ENCODE data around the gene NEK7.

DNA sequence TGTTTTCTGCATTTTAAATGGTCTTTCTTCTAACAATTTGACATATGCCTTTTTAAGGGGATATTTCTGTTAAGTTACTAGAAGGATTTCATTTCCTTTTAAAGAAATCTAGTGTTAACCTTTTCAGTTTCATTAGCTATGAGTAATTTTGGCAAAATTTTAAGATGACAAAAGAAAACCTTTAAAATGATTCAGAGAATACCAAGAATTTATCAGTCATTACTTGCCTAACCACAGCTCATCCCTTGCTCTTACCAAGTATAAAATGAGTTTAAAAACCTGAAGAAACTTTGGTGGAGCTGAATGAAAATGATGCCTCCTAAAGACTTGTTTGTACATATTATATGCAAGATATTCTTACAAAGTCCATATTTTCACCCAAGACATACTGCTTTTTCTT is 101.7 kb downstream of the NEK7 start:
- TF ChIP-seq CTCF (IDR thresholded peaks at IDR 0.05; ENCODE audit: low read depth, low read length), result no peak
- no peak for TF ChIP-seq EZH2phosphoT487 (IDR thresholded peaks at IDR 0.05; ENCODE audit: low read depth)

Data from OCI-LY3 (cell line).